Sciatic nerve (tissue), 2 donors: ENCODE measurements around the gene AFG3L2. TPM values are rescaled to one million over a fixed set of nuclear protein-coding genes. Genes with fewer than 3 reads are reported as not detected.

Experiments
- ATAC-seq: fragments of 200-7000 bp; cut with Tn5 transposase; one replicate; pipeline ENCODE4 v1.9.1; 2020; ENCODE audit warnings: mild to moderate bottlenecking, moderate library complexity
- DNase-seq: peaks from one replicate; pipeline ENCODE4 v3.0.0-alpha.2; 2020; ENCODE audit warnings: low spot score
- intact Hi-C: fragments of 100-400 bp; cut with DNase I; formaldehyde crosslinking; loops from one replicate; pipeline ENCODE4 v1.14.2; 2022
- total RNA-seq: library from RNA; stranded (reverse); fragmentation: NEBNext Ultra II Directional; extraction: Animal tissue kit (Norgen Biotek cat#: 25700); gene quantifications from one replicate; pipeline ENCODE4 v1.2.1, GENCODE V29; 2021
- donor health status: DM: no; HTN: no; CAD: no.
- donor health status: DM: no; HTN: no; CAD: no.

Gene AFG3L2
- total RNA-seq, 1 donor from 2014 or later = 38.8 TPM

- ATAC-seq (no peak), DNase-seq (no peak)
- intact Hi-C loops = no loop called here
Measured at GRCh38 chr18:12371590-12371989, 5.4 kb downstream of the AFG3L2 start.

GRCh38 chr18:12369211-12369610 lies 7.8 kb downstream of the AFG3L2 start:
- no peak for ATAC-seq
- intact Hi-C loops = no loop called here
- DNase-seq = no peak

- ATAC-seq (no peak), DNase-seq (no peak)
- intact Hi-C loops = no loop called here
Measured at GRCh38 chr18:12366784-12367183, 10.2 kb downstream of the AFG3L2 start.

- ATAC-seq = no peak
- intact Hi-C loops = no loop called here
- no peak for DNase-seq
Measured at GRCh38 chr18:12366379-12366778, 10.6 kb downstream of the AFG3L2 start.

- DNase-seq (no peak), ATAC-seq (no peak)
- intact Hi-C loops = no loop called here
Measured at GRCh38 chr18:12362473-12363174, 14.4 kb downstream of the AFG3L2 start.

- peak; percentile 22 for ATAC-seq
- no peak for DNase-seq
- intact Hi-C loops = no loop called here
Measured at GRCh38 chr18:12361770-12362378, 15.2 kb downstream of the AFG3L2 start.

GRCh38 chr18:12359515-12359927 lies 17.5 kb downstream of the AFG3L2 start:
- DNase-seq (no peak), ATAC-seq (no peak)
- intact Hi-C loops = no loop called here

GRCh38 chr18:12352188-12352587 lies 24.8 kb downstream of the AFG3L2 start:
- intact Hi-C loops = no loop called here
- no peak for ATAC-seq
- no peak for DNase-seq

- intact Hi-C loops = no loop called here
- DNase-seq = no peak
- no peak for ATAC-seq
Measured at GRCh38 chr18:12347895-12348294, 29.1 kb downstream of the AFG3L2 start.

GRCh38 chr18:12346240-12346565 lies 30.8 kb downstream of the AFG3L2 start:
- intact Hi-C loops = no loop called here
- no peak for ATAC-seq
- DNase-seq = no peak

GRCh38 chr18:12345491-12346239 lies 31.4 kb downstream of the AFG3L2 start:
- no peak for ATAC-seq
- DNase-seq = no peak
- intact Hi-C loops = no loop called here

- intact Hi-C loops = no loop called here
- DNase-seq = no peak
- ATAC-seq = no peak
Measured at GRCh38 chr18:12342661-12343060, 34.4 kb downstream of the AFG3L2 start.

GRCh38 chr18:12340945-12341660 lies 35.9 kb downstream of the AFG3L2 start:
- ATAC-seq (no peak), DNase-seq (no peak)
- intact Hi-C loops = no loop called here

- DNase-seq = no peak
- intact Hi-C loops = no loop called here
- ATAC-seq = no peak
Measured at GRCh38 chr18:12338382-12338781, 38.6 kb downstream of the AFG3L2 start.

- intact Hi-C loops = no loop called here
- DNase-seq (no peak), ATAC-seq (no peak)
Measured at GRCh38 chr18:12336887-12337286, 40.1 kb downstream of the AFG3L2 start.

- DNase-seq (no peak), ATAC-seq (no peak)
- intact Hi-C loops = no loop called here
Measured at GRCh38 chr18:12336171-12336613, 40.8 kb downstream of the AFG3L2 start.

GRCh38 chr18:12335503-12335902 lies 41.5 kb downstream of the AFG3L2 start:
- intact Hi-C loops = no loop called here
- ATAC-seq (no peak), DNase-seq (no peak)

GRCh38 chr18:12334863-12335262 lies 42.2 kb downstream of the AFG3L2 start:
- DNase-seq (no peak), ATAC-seq (no peak)
- intact Hi-C loops = no loop called here

- no peak for DNase-seq
- no peak for ATAC-seq
- intact Hi-C loops = no loop called here
Measured at GRCh38 chr18:12334366-12334808, 42.6 kb downstream of the AFG3L2 start.
